Measurements from ENCODE around the gene BLTP3B.

DNA sequence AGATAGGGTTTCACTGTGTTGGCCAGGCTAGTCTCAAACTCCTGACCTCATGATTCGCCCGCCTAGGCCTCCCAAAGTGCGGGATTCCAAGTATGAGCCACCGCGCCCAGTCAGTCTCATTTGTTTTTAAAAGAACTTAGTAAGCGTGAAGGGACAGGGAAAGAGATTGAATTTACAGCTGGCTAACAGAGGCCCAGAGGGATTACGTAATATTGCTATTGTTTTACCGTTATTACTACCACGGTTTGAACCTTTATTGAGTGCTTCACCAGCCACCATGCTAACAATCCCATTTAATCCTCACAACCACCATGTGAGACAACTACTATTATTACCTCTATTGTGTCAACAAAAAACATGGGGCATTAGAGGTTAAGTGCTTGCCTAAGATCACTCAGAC, 26.7 kb upstream of the BLTP3B start:
- TF ChIP-seq, protein P1, sequence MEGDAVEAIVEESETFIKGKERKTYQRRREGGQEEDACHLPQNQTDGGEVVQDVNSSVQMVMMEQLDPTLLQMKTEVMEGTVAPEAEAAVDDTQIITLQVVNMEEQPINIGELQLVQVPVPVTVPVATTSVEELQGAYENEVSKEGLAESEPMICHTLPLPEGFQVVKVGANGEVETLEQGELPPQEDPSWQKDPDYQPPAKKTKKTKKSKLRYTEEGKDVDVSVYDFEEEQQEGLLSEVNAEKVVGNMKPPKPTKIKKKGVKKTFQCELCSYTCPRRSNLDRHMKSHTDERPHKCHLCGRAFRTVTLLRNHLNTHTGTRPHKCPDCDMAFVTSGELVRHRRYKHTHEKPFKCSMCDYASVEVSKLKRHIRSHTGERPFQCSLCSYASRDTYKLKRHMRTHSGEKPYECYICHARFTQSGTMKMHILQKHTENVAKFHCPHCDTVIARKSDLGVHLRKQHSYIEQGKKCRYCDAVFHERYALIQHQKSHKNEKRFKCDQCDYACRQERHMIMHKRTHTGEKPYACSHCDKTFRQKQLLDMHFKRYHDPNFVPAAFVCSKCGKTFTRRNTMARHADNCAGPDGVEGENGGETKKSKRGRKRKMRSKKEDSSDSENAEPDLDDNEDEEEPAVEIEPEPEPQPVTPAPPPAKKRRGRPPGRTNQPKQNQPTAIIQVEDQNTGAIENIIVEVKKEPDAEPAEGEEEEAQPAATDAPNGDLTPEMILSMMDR (conservative IDR thresholded peaks at IDR 0.05 in 1 of 2, IDR thresholded peaks at IDR 0.05 in 1 of 2; ENCODE audit: extremely low read depth in 1 of 2, insufficient read depth in 1 of 2, low read depth in 1 of 2, low read length in 2 of 2), result no peak
- TF ChIP-seq EZH2 (IDR thresholded peaks at IDR 0.05; ENCODE audit: borderline replicate concordance, low read length), result no peak

Measured in mammary epithelial cell (primary cell).